Adrenal gland (tissue), 12 donors: ENCODE results near the gene XIRP2. TPM values are rescaled to one million over a fixed set of nuclear protein-coding genes. Genes with fewer than 3 reads are reported as not detected.
A peak's percentile ranks its signal among the peaks of the same experiment; 100 is the strongest.

ENCODE experiments used
- DNase-seq, 7 donors: peaks; one replicate each; pipeline ENCODE4 v3.0.0-alpha.2; 2019 to 2020
- H3K27ac ChIP-seq, 5 donors: fragments of 200-600 bp; sonication (generic) in 4 of 5; 1 replicate in 3 of 5; 2 replicates in 2 of 5; pipeline versions ENCODE4 v1.5.1 to v1.8.0; 2016 to 2020; ENCODE audit warnings: mild to moderate bottlenecking in 1 of 5
- H3K27me3 ChIP-seq: fragments of 200-600 bp; 2 replicates; pipeline ENCODE4 v1.8.0; 2021
- H3K36me3 ChIP-seq, 2 donors: fragments of 200-600 bp; replicated peaks in 1 of 2; 1 replicate in 1 of 2; 2 replicates in 1 of 2; pipeline versions ENCODE4 v1.5.1 to v1.8.0; 2018 to 2022
- H3K4me1 ChIP-seq, 2 donors: fragments of 200-600 bp; replicated peaks in 1 of 2; 1 replicate in 1 of 2; 2 replicates in 1 of 2; pipeline versions ENCODE4 v1.5.1 to v1.8.0; 2018 to 2021
- H3K4me3 ChIP-seq, 4 donors: fragments of 200-600 bp; sonication (generic) in 3 of 4; one replicate each; pipeline ENCODE4 v1.5.1; 2016 to 2018
- H3K9me3 ChIP-seq, 3 donors: fragments of 200-600 bp; sonication (generic) in 1 of 3; replicated peaks in 1 of 3; 1 replicate in 2 of 3; 2 replicates in 1 of 3; pipeline versions ENCODE4 v1.5.1 to v1.8.0; 2016 to 2021
- CTCF ChIP-seq, 6 experiments: fragments of 450-650 bp in 4 of 6; fragments of 200-600 bp in 2 of 6; sonication (generic) in 1 of 6; IDR thresholded peaks; 1 replicate in 5 of 6; 2 replicates in 1 of 6; pipeline versions ENCODE4 v1.5.1 to v1.8.0; 2016 to 2021; ENCODE audit warnings: antibody characterized with exemption in 6 of 6, mild to moderate bottlenecking in 2 of 6, moderate library complexity in 1 of 6
- POLR2A ChIP-seq, 2 donors: fragments of 450-650 bp; IDR thresholded peaks; one replicate each; pipeline ENCODE4 v1.6.1; 2017; ENCODE audit warnings: antibody characterized with exemption in 2 of 2, mild to moderate bottlenecking in 2 of 2, moderate library complexity in 1 of 2
- WGBS, 4 donors: extraction: QIAGEN DNeasy Blood & Tissue Kit in 2 of 4; methylation state at CpG; one replicate each; pipeline versions ENCODE4 v1.1.5 to v1.1.7; 2013 to 2017; 5-methylcytosine and 5-hydroxymethylcytosine counted together
- intact Hi-C, 2 donors: fragments of 100-400 bp; cut with DNase I; formaldehyde crosslinking; loops; one replicate each; pipeline versions ENCODE4 v1.14.1 to v1.15.0; 2022 to 2023
- polyA plus RNA-seq, 3 donors: library from polyadenylated mRNA; stranded (reverse); fragments of 200-250 nt in 2 of 3; fragments of 350-450 nt in 1 of 3; fragmentation: Illumina TruSeq in 1 of 3; extraction: RNeasy Lipid Tissue Mini Kit (QIAGEN cat#74804) in 1 of 3; gene quantifications; one replicate each; pipeline ENCODE4 v1.2.3, GENCODE V29; 2013 to 2014
- total RNA-seq, 9 donors: library from RNA; depleted of rRNA in 4 of 9; stranded (reverse); fragments of >200 nt in 4 of 9; fragments of 120-200 nt in 1 of 9; fragmentation: NEBNext Ultra II Directional in 1 of 9; extraction: Animal tissue kit (Norgen Biotek cat#: 25700) in 1 of 9; gene quantifications; one replicate each; pipeline versions ENCODE4 v1.1.0 to v1.2.4, GENCODE V29; 2013 to 2023
- donor health status: healthy with polysubstance abuse.
- donor health status: Bipolar disorder and iron deficiency.
- donor health status: DM: yes; HTN: yes; CAD: no.
- donor health status: DM: no; HTN: no; CAD: no.
- donor health status: DM: no; HTN: no; CAD: no.
- donor health status: DM: yes; HTN: yes; CAD: no.

Gene XIRP2
- total and polyA plus RNA-seq, 12 donors, result 0.06 to 1.3 (median 0.17) TPM; not detected in 7

GRCh38 chr2:167114018-167114417 is 225.7 kb downstream of the XIRP2 start:
- Histone ChIP-seq H3K4me1 (no peaks in the 10 kb centered on the region), H3K36me3 (no peaks in the 10 kb centered on the region), H3K27ac (no peak overlapping the region), H3K9me3 (no peaks in the 10 kb centered on the region), H3K4me3 (no peak overlapping the region), H3K27me3 (no peaks in the 10 kb centered on the region)
- no peak for TF ChIP-seq CTCF (IDR thresholded peaks at IDR 0.05)
- no peak for TF ChIP-seq POLR2A (IDR thresholded peaks at IDR 0.05)
- WGBS, 4 donors, result 70 to 77% (median 74%) methylated on average over 4 of the region's 4 CpGs
- intact Hi-C loops, result no loop called here
- DNase-seq, result no peak

- H3K9me3 ChIP-seq, result no peaks in the 10 kb centered on the region
- H3K27ac ChIP-seq, result no peak overlapping the region
- H3K36me3 ChIP-seq, result no peaks in the 10 kb centered on the region
- TF ChIP-seq CTCF (IDR thresholded peaks at IDR 0.05), result no peak
- no peak for TF ChIP-seq POLR2A (IDR thresholded peaks at IDR 0.05)
- no peak for DNase-seq
- no peaks in the 10 kb centered on the region for H3K27me3 ChIP-seq
- intact Hi-C loops, result no loop called here
- H3K4me3 ChIP-seq, result no peak overlapping the region
- no peaks in the 10 kb centered on the region for H3K4me1 ChIP-seq
Measured at GRCh38 chr2:167115541-167115940, 227.3 kb downstream of the XIRP2 start.

GRCh38 chr2:167122389-167122788 is 234.1 kb downstream of the XIRP2 start:
- Histone ChIP-seq H3K27ac (no peak overlapping the region), H3K27me3 (no peaks in the 10 kb centered on the region), H3K4me1 (no peaks in the 10 kb centered on the region), H3K36me3 (no peaks in the 10 kb centered on the region), H3K9me3 (no peaks in the 10 kb centered on the region), H3K4me3 (no peak overlapping the region)
- intact Hi-C loops, result no loop called here
- TF ChIP-seq POLR2A (IDR thresholded peaks at IDR 0.05) (no peak), CTCF (IDR thresholded peaks at IDR 0.05) (no peak)
- peak in 1 of 7 donors; percentile 2 for DNase-seq
- 15 to 31% (median 26%) methylated on average over 2 of the region's 2 CpGs for WGBS, 4 donors

DNA sequence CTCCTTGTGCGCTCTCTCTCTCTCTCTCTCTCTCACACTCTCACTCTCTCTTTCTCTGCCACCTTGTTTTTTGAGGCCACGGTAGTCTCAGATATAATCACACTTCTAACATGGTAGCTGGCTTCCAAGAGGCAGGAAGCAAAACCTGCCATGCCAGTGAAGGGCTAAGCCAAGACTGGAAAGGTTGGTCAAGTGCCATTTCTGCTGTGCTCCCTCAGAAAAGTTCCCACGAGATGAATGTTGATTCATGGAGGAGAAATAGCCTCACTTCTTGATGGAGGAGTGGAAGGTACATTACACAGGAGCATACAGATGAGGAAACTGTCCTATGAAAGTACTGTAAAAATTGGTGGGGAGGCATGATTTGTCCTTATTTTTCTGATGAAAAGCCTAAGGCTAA is 237.9 kb downstream of the XIRP2 start:
- intact Hi-C loops, result no loop called here
- TF ChIP-seq POLR2A (IDR thresholded peaks at IDR 0.05) (no peak), CTCF (IDR thresholded peaks at IDR 0.05) (no peak)
- WGBS, 4 donors, result 65 to 87% (median 78%) methylated on average over 3 of the region's 3 CpGs
- Histone ChIP-seq H3K27me3 (no peaks in the 10 kb centered on the region), H3K36me3 (no peaks in the 10 kb centered on the region), H3K4me3 (no peak overlapping the region), H3K9me3 (no peaks in the 10 kb centered on the region), H3K4me1 (no peaks in the 10 kb centered on the region), H3K27ac (no peak overlapping the region)
- DNase-seq, result no peak
